ENCODE results near the gene LRRC41. TPM values are rescaled to one million over a fixed set of nuclear protein-coding genes. Genes with fewer than 3 reads are reported as not detected.
"Not testable (repeated sequence)": the region's sequence is repeated elsewhere in the genome, so short reads cannot be mapped to it uniquely, and the experiment has no call there.

Gene LRRC41
- polyA plus RNA-seq, 1 of the 3 experiments (the other 2 are of a cell fraction) = 59.3 TPM

DNA sequence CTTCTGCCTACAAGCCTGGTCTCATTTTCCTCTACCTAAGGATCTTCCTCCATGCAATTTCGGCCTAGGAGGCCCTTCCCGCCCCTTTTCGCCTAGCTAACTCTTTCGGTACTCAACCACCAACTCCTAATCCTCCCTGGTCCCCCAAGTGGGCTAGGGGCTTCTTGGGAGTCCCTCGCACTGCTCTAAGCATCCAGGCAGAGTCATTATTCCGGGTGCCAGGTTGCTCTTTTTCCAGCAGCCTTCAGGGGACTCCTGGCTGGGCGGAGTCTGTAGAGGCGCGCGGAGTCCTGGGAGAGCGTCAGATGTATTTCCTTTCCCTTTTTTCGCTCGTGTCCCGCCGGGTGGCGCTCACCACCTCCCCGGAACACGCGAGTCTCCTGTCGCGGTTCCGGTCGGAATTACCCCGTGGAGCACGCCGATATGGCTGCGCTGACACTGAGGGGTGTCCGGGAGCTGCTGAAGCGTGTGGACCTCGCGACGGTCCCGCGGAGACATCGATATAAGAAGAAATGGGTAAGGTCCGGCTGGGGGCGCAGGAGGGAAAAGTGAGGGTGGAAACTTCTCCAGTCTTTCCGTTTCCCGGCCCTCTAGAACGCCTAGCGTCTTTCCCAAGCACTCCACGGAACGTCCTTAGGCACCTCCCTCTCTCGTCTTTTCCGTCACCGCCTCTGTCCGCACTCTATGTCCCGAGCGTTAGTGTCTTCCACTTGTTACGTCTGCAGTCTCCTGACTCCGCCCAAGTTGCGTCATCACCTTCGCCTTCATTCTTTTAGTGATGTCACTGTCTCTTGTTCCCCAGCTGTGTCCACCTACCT is 37.2 kb upstream of the LRRC41 start, which contains the start of gene NSUN4 (continued):
- TF ChIP-seq, protein P1, sequence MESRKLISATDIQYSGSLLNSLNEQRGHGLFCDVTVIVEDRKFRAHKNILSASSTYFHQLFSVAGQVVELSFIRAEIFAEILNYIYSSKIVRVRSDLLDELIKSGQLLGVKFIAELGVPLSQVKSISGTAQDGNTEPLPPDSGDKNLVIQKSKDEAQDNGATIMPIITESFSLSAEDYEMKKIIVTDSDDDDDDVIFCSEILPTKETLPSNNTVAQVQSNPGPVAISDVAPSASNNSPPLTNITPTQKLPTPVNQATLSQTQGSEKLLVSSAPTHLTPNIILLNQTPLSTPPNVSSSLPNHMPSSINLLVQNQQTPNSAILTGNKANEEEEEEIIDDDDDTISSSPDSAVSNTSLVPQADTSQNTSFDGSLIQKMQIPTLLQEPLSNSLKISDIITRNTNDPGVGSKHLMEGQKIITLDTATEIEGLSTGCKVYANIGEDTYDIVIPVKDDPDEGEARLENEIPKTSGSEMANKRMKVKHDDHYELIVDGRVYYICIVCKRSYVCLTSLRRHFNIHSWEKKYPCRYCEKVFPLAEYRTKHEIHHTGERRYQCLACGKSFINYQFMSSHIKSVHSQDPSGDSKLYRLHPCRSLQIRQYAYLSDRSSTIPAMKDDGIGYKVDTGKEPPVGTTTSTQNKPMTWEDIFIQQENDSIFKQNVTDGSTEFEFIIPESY (IDR thresholded peaks at IDR 0.05; ENCODE audit: borderline replicate concordance, low read depth) = no peak
- TF ChIP-seq MXI1 (IDR thresholded peaks at IDR 0.05; ENCODE audit: low read depth, low read length) = peak; percentile 91; the same call in 1 of the 2 replicates
- peak; percentile 14; the same call in 1 of the 2 replicates for TF ChIP-seq FOSL2 (IDR thresholded peaks at IDR 0.05; ENCODE audit: borderline replicate concordance, low read depth)
- TF ChIP-seq JUND (IDR thresholded peaks at IDR 0.05) = no peak
- TF ChIP-seq, protein P2, sequence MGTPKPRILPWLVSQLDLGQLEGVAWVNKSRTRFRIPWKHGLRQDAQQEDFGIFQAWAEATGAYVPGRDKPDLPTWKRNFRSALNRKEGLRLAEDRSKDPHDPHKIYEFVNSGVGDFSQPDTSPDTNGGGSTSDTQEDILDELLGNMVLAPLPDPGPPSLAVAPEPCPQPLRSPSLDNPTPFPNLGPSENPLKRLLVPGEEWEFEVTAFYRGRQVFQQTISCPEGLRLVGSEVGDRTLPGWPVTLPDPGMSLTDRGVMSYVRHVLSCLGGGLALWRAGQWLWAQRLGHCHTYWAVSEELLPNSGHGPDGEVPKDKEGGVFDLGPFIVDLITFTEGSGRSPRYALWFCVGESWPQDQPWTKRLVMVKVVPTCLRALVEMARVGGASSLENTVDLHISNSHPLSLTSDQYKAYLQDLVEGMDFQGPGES (IDR thresholded peaks at IDR 0.05; ENCODE audit: low read depth, low read length) = no peak
- TF ChIP-seq FOXM1 (IDR thresholded peaks at IDR 0.05; ENCODE audit: low read depth) = 0 out of 2 replicates have a peak, but pooled peaks have one; percentile 24
- TF ChIP-seq, protein P3, sequence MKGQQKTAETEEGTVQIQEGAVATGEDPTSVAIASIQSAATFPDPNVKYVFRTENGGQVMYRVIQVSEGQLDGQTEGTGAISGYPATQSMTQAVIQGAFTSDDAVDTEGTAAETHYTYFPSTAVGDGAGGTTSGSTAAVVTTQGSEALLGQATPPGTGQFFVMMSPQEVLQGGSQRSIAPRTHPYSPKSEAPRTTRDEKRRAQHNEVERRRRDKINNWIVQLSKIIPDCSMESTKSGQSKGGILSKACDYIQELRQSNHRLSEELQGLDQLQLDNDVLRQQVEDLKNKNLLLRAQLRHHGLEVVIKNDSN (IDR thresholded peaks at IDR 0.05; ENCODE audit: borderline replicate concordance, low read depth) = peak; percentile 46; the same call in 1 of the 2 replicates
- TF ChIP-seq NRF1 (IDR thresholded peaks at IDR 0.05; ENCODE audit: low read depth, low read length) = no peak
- TF ChIP-seq EP300 (IDR thresholded peaks at IDR 0.05; ENCODE audit: borderline replicate concordance in 1 of 2, low read depth in 1 of 2, low read length in 1 of 2) = no peak
- peak; percentile 86 for TF ChIP-seq SIN3A (IDR thresholded peaks at IDR 0.05; ENCODE audit: borderline replicate concordance, low read depth, low read length)
- TF ChIP-seq ELF1 (IDR thresholded peaks at IDR 0.05) = peak; percentile 81
- TF ChIP-seq, protein P4, sequence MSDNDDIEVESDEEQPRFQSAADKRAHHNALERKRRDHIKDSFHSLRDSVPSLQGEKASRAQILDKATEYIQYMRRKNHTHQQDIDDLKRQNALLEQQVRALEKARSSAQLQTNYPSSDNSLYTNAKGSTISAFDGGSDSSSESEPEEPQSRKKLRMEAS (IDR thresholded peaks at IDR 0.05; ENCODE audit: low read depth) = peak; percentile 96
- no peak; the same call in 1 of the 2 replicates for TF ChIP-seq NFIC (IDR thresholded peaks at IDR 0.05; ENCODE audit: borderline replicate concordance)
- TF ChIP-seq, protein P5, sequence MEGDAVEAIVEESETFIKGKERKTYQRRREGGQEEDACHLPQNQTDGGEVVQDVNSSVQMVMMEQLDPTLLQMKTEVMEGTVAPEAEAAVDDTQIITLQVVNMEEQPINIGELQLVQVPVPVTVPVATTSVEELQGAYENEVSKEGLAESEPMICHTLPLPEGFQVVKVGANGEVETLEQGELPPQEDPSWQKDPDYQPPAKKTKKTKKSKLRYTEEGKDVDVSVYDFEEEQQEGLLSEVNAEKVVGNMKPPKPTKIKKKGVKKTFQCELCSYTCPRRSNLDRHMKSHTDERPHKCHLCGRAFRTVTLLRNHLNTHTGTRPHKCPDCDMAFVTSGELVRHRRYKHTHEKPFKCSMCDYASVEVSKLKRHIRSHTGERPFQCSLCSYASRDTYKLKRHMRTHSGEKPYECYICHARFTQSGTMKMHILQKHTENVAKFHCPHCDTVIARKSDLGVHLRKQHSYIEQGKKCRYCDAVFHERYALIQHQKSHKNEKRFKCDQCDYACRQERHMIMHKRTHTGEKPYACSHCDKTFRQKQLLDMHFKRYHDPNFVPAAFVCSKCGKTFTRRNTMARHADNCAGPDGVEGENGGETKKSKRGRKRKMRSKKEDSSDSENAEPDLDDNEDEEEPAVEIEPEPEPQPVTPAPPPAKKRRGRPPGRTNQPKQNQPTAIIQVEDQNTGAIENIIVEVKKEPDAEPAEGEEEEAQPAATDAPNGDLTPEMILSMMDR (IDR thresholded peaks at IDR 0.05) = peak; percentile 78
- no peak for TF ChIP-seq TEAD4 (IDR thresholded peaks at IDR 0.05; ENCODE audit: borderline replicate concordance, insufficient read depth)

DNA sequence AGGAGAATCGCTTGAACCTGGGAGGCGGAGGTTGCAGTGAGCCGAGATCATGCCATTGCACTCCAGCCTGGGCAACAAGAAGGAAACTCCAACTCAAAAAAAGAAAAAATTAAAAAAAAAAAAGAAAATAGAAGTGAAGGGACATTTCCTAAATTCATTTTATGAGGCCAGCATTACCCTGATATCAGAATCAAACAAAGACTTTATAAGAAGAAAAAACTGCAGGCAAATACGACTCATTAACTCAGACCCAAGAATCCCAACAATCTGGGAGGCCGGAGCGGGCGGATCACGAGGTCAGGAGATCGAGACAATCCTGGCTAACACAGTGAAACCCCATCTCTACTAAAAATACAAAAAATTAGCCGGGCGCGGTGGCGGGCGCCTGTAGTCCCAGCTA is 34.0 kb upstream of the LRRC41 start:
- POLR2A ChIA-PET; H3K27ac ChIP-seq (ENCODE audit: low read depth in 2 of 2, low read length in 1 of 2); H3K36me3 ChIP-seq (replicated peaks in 1 of 2; ENCODE audit: control insufficient read depth in 1 of 2, insufficient read depth in 2 of 2, low read length in 1 of 2); DNase-seq; H3K9me3 ChIP-seq; H3K9ac ChIP-seq; CTCF ChIA-PET; H3K4me3 ChIP-seq (ENCODE audit: low read depth in 2 of 2, low read length in 1 of 2); H3K4me2 ChIP-seq; H2AFZ ChIP-seq (ENCODE audit: low read depth); H3K9me2 ChIP-seq; H3K27me3 ChIP-seq (ENCODE audit: insufficient read depth); H4K20me1 ChIP-seq (ENCODE audit: insufficient read depth): not testable (repeated sequence)
- Histone ChIP-seq H3K4me1 (ENCODE audit: control insufficient read depth in 1 of 2, insufficient read depth in 2 of 2, low read depth in 1 of 2, low read length in 1 of 2) (peaks cover 6 to 15% of the 10 kb centered on the region in 2 experiments; a peak in 1 of 4 replicates), H3F3A (replicated peaks; ENCODE audit: insufficient read depth) (peaks cover 16% of the 10 kb centered on the region), H3K79me2 (ENCODE audit: insufficient read depth) (peaks cover 16% of the 10 kb centered on the region)
- WGBS (ENCODE audit: low lambda C conversion rate) = 93% methylated on average over 11 of the region's 14 CpGs

Data from SK-N-SH (cell line).